Head of caudate nucleus (tissue), 42 donors: ENCODE results near the gene RHOB.
A peak's percentile ranks its signal among the peaks of the same experiment; 100 is the strongest.

Experiments
- DNase-seq, 42 donors: peaks; one replicate each; pipeline versions ENCODE4 v3.0.0 to v3.0.0-alpha.2; 2020 to 2021; ENCODE audit warnings: mixed read lengths in 7 of 42
- intact Hi-C: fragments of 100-400 bp; cut with DNase I; formaldehyde crosslinking; loops from one replicate; pipeline ENCODE4 v1.15.0; 2022

The RHOB gene

DNA sequence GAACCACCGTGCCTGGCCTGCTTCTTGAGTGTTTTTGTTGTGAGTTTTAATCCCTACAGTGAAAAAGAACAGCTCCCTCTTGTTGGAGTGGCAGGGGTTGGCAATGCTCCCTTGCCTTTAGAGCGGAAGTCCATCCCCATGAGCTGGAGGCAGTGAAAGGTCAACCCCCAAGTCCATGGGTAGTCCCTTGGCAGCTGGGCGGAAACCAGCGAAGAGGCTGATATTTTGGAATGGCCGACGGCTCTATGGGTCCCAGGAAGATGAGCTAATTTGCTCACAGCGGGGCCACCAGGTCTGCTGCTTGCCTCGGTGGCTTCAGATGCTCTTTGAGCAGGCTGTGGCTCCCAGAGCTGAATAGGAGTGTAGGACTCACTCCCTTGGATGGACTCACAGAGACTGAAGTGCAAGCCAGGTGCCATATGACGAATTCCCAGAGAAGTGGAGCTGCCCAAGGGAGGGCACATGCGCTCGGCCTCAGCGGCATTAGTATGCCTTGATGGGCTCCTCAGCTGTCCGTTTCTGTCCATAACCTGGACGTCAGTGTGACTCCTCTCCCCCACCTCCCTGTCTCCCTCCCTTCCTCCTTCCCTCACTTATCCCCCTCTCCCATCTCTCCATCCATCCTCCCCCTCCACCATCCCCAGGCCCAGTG is 25.4 kb upstream of the RHOB start:
- peak in 1 of 42 donors; percentile 21 for DNase-seq
- intact Hi-C loops: no loop called here

DNA sequence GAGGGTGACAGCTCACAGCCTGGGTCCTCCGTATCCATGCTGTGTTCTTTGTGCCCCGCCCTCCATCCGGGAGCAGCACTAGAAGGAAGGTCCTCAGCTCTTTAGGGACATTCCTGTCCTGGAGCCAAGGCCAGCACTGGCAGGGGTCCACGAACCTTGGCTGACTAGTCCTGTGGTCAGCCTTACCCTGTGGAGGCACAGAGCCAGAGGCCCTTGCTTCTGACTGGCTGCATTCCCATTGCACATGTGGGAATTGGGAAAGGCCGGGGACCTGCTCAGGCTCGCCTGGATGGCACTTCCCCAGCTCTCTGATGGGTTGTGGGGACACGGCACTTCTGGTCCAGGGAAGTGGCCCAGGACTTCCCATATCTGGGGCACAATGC is 24.9 kb upstream of the RHOB start:
- intact Hi-C loops: no loop called here
- peak in 23 of 42 donors; percentile 21 to 77 (median 55) for DNase-seq

DNA sequence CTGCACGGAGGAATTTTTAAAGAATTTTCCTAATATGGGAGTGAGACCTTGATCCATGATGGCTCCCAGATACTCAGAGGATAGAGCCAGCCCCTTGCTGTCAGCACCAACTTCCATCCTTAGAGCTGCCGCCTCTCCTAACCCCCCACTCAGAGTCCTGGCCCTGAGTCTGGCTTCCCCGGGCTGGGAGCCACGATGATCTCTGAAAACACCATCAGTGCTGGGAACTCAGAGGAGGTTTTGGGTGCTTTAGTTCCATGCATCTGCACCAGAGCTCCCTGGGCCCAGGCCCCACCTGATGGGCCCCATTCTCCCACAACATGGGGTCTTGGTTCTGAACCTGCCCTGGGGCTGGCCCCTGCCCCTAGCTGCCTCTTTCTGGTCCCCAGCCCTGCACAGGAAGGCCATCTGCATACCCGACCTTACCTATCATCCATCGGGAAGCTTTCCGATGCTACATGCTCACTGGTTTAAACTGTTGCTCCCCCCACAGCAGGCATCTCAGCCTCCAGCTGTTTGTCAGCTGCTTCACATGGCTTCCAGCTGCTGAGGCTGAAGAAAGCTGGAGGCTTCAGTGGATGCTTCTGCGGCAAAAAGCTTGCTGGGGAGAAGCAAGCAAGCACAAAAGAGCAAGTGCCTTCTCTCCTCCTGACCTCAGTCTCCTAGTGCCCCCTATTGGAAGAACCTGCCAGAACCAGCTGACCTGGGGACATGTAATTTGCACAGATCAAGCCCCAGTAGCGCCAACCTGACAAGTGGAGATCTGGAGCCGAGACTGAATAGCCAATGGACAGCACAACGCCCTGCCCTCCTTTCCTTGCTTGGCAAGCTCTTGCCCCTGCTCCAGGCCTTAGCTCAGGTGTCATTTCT is 24.2 kb upstream of the RHOB start:
- intact Hi-C loops: no loop called here
- peak in 28 of 42 donors; percentile 7 to 74 (median 49) for DNase-seq

DNA sequence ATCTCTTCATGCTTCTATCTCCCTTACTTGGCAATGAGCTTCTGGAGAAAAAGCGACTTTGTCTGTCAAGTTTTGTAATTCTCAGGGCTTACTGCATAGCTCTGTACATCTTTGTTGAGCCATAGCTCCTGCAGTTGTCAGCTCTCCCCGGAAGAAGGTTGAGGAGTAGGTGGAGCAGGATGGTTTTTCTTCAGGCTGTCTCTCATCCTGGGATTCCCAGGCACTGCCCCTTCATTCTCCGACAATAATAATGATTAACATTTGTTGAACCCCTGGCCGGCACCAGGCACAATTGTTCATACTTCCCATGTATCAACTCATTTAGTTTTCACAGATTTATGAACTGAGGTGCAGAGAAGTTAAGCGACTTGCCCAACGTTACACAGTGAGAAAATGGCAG is 23.5 kb upstream of the RHOB start:
- intact Hi-C loops: no loop called here
- peak in 1 of 42 donors; percentile 15 for DNase-seq

DNA sequence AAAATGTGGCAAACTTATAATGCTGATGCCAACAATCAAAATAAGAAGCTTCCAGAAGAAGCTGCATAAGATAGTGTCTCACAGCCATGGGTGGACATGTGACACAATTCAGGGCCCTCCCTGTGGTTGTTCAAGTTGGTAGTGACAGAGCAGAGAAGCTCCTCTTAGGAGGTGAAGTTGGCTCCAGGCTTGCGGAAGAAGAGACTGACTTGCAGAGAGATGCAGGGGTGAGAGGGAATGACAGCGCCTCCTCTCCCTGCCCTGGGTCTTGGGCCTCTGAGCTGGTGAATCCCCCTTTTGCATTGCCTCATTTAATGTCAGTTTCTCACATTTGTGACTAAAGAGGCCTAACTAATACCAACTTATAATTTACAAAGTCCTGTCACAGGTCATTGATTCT is 23.0 kb upstream of the RHOB start:
- DNase-seq: peak in 3 of 42 donors; percentile 5 to 40 (median 13)
- intact Hi-C loops: no loop called here

DNA sequence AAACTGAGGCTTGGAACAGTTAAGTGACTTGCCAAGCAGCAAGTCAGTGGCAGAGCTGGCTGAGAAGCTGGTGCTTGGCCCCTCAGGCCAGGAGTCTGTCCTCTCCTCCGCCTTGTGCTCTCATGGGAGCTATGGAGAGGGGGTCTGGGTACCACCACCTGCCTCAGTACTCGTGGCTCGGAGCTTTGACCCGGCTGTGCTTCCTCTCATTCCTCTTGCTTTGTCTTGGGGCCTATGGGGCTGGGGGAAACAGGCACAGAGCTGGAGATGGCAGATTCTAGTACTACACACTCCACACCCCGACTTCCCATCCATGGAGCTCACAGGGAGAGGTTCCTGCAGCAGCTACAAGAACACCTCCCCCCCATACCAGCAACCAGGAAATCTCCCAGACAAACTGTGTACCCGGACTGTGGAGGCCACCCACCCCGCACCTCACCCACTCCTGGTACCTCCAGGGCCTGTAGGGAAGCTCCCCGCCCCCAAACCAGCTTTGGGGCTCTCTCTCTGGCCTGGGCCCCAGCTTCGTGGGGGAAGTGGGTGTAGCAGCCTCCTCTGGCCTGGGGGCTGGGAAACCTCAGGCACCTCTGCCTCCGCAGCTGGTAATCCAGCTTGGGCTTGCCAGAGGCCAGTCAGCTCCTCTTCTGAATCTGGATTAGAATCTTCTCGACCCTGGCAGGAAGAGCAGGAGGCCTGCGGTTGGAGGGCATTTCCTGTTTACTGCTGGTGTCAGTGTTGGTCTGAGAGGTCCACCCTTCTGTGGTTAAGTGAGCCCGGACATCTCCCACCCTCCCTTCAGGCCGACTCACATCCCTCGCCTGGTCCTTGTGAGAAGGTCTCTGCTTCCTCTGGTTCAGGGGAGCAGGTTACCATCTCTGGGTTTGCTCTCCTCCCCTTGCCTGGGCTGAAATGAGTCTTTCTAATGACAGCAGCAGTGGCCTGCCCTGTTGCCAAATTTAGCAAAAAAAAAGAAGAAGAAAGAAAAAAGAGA is 22.3 kb upstream of the RHOB start:
- intact Hi-C loops: no loop called here
- DNase-seq: peak in 36 of 42 donors; percentile 19 to 75 (median 50)

DNA sequence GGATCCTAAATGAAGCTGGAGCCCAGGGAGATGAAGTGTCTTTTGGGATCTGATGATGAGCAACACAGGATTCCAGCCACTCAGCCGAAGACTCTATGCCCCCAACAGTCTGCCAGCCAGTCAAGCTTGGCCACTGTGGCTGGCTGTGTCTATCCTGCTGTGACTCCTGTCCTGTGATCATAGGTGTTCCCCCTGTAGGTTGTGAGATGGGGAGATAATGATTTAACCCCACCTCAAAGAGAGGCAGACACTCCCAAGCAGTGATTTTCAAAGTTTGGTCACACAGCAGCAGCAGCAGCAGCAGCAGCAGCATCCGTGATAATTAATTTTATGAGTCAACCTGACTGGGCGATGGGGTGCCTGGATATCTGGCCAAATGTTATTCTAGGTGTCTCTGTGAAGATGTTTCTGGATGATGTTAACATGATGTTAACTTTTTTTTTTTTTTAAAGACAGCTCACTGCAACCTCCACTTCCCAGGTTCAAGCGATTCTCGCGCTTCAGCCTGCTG is 21.4 kb upstream of the RHOB start:
- DNase-seq: peak in 3 of 42 donors; percentile 6 to 29 (median 28)

DNA sequence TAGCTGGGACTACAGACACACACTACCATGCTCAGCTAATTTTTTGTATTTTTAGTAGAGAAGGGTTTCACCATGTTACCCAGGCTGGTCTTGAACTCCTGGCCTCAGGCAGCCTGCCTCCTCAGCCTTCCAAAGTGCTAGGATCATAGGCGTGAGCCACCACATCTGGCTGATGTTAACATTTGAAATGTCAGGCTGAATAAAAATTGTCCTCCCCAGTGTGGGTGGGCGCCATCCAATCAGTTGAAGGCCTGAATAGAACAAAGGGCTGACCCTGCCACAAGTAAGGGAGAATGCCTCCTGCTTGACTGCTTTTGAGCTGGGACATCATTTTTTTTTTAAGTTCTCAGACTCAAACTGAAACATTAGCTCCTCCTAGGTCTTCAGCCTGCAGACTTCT is 21.0 kb upstream of the RHOB start:
- peak in 2 of 42 donors; percentile 3 to 22 for DNase-seq
- intact Hi-C loops: no loop called here

More for the DNA sequence above, 21.4 kb upstream of the RHOB start:
- intact Hi-C loops: no loop called here

DNA sequence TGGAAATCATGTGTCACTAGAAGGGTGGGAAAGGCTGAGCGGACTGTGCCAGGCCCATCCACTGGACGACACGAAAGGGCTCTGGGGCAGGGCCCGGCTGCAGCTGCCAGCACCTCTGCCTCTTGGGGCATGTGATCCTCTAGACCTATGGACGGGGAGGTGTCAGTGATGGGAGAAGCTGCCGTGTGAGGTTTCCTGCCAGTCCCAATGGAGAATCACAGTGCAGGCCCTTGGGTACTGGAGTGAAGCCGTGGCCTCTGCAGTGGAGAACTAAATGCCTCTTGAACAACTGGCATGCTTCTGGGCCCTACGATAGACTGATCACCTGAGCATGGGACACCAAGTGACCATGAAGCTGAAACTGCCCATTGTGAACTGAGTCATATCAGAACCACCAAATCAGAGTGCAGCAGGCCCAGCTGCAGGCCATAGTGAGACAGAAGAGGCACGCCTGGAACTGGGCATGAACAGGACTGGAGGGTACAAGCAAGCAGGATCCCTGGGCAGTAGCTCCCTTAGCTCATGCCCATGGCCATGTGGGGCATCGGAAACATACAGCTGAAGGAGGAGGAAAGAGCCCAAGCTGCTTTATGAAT is 18.8 kb upstream of the RHOB start:
- peak in 5 of 42 donors; percentile 4 to 31 (median 16) for DNase-seq
- intact Hi-C loops: no loop called here

DNA sequence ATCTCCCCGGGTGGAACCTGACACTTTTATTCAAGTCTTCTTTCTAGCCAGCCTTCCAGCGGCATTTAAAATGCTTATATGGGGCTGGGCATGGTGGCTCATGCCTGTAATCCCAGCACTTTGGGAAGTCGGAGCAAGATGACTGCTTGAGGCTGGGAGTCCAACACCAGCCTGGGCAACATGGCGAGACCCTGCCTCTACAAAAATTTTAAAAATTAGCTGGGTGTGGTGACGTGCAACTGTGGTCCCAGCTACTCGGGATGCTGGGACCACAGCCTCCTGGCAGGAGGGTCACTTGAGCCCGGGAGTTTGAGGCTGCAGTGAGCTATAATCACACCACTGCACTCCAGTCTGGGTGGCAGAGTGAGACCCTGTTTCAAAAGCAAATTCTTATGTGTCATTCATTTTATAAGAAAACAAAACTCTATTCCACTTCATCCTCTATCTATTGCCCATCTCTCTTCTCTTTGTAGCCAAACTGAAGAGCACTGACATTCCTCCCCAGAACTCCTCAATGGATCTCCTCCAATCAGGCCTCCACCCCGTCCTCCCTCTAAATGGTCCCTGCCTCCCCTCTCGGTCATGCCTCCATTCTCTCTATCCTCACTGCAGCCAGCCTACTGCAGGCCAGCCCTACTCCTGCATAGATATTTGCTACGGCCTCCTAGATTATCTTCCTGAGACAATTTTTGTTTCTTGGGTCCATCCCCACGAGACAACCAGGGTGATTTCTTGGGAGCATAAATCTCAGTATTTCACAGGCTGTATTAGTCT is 18.0 kb upstream of the RHOB start:
- DNase-seq: peak in 2 of 42 donors; percentile 5 to 31
- intact Hi-C loops: no loop called here

DNA sequence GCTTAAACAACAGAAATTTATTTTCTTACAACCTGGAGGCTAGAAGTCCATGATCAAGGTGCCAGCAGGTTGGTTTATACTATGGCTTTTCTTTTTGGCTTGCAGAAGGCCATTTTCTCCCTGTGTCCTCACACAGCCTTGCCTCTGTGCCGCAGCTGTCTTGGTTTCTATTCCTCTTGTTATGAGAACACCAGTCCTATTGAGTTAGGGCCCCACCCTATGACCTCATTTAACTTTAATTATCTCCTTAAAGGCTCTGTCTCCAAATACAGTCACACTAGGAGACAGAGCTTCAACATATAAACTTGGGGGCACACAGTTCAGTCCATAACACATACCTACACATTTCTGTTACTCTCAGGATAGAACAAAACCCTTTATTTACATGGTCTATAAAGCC is 17.3 kb upstream of the RHOB start:
- peak in 5 of 42 donors; percentile 7 to 38 (median 28) for DNase-seq
- intact Hi-C loops: no loop called here

DNA sequence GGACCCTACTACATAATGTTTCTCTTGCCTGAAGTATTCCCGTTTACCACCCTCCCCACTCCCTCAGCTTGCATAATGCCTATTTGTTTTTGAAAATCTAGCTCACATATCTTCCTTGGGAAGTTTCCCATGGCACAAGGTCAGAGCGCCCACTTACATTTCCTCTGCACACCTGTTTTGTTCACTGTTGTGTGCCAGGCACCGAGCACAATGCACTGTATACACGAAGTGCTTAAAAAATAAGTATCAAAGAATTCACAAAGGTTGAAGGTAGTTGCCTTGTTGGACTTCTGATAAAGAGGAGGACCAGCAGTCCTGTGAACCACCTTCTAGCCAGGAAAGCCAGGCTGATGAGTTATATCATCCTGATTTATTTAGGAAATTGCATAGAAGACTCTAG is 16.8 kb upstream of the RHOB start:
- DNase-seq: peak in 3 of 42 donors; percentile 16 to 32 (median 26)
- intact Hi-C loops: no loop called here

DNA sequence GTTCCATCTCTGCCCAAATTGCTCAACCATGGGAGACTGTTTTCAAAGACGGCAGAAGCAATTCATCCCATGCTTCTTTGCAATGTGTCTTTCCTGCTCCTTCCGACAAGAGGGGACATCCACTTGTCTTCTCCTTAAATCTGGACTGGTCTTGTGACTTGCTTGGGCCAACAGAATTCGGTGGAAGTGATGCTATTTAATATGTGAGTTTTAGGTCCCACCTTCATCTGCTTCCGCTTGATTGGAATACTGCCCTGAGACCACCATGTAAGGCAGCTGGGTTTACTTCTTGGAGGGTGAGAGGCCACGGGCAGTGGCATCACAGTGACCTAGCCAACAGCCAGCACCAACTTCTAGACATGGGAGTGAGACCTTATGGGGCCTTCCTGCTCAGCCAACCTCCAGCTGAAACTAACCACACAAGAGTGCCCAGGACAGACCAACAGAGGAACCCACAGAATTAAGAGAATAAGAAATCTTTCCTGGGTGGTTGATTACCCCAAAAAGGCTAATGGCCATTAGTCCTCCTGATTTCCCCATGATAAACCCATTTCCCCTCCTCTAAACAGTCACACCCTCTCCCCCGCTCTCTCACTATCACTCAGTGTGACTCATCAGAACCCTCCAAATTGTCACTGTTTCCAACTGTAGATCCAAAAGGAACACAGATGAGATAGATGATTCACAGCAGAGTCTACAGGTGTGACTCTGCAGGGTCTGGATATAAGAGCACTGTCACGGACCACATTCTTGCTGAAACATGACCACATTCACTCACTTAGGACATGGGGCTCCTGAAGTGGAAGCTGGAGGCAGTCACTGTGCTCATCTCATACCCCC is 16.2 kb upstream of the RHOB start:
- intact Hi-C loops: no loop called here
- peak in 11 of 42 donors; percentile 10 to 57 (median 33) for DNase-seq

DNA sequence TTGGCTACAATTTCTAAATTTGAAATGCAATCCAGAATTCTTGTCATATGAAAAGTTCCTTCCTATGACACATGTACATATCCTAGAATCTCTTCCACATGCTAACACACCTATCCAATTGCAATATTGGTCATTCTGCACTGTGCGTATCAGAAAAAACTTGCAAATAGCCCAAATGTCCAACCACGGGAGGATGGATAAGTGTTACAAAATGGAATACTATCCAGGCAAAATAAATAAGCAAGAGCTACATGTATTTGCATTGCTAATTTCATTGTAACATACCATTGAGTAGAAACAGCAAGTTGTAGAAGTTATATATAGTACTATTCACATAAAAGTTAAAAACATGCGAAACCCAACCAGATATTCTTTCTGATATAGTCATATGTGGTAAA is 15.6 kb upstream of the RHOB start:
- DNase-seq: no peak
- intact Hi-C loops: no loop called here

DNA sequence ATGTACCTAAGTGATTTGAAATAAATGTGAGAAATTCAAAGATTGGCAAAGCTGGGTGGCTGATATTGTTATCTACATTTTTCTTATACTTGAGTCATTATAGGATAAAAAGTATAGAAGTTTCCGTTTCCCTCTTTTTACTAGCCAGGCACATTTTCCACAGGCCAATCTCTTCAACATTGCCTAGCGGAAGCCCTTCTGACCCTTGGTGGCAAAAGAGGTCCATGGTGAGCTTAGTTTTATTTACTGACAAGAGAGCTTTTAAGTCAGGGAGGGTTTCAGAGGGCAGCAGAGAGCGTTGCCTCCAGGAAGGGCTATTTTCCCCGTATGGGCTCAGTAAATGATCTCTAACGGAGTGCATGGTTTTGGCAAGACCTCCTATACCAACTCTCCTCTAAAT is 15.1 kb upstream of the RHOB start:
- intact Hi-C loops: no loop called here
- peak in 4 of 42 donors; percentile 2 to 12 (median 5) for DNase-seq

DNA sequence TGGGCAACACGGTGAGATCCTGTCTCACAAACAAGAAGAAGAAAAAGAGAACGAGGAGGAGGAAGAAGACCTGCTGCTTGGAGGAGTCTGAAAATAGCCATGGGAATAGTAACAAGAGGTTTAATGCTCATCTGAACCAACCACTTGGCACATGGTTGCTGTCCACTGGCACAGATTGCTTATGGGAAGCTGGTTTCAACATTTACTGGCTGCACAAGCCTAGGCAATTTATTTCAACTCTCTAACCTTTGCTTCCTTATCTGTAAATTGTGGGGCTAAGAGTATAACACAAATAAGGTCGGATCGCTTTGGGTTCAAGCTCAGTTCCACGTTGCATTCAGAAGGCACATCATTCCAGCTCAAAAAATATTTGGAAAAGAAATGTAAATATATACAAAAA is 14.2 kb upstream of the RHOB start:
- intact Hi-C loops: no loop called here

DNA sequence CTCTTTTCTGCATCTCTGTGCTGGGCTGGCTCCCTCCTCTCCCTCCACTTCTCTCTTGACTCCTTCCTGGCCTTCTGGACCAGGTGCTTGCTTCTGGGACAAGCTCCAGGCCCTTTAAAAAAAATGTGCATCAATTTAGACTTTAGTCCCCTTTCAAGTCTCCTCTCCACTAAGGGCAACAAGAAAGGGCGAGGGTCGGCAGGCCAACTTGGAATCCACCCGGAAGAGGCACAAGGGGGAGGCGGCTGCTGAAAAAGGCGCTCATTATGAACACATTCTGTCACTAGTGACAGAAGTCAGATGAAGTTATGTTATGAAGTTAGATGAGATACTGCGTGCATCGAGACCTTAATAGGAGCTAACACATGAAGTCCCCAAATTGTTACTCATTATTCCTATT is 13.6 kb upstream of the RHOB start:
- intact Hi-C loops: no loop called here
- peak in 6 of 42 donors; percentile 1 to 21 (median 8) for DNase-seq

More for the DNA sequence above, 14.2 kb upstream of the RHOB start:
- peak in 6 of 42 donors; percentile 7 to 36 (median 20) for DNase-seq
